Activated CD8-positive, alpha-beta memory T cell treated with anti-CD3 and anti-CD28 coated beads for 24 hours (primary cell): ENCODE data around the gene CUBN.

Experiments used
- DNase-seq: peaks from one replicate; pipeline ENCODE4 v3.0.0-alpha.2; 2020

Gene CUBN

GRCh38 chr10:17066807-17067206, 62.8 kb downstream of the CUBN start:
- DNase-seq: no peak

GRCh38 chr10:17066000-17066399, 63.6 kb downstream of the CUBN start:
- no peak for DNase-seq

- DNase-seq: no peak
Measured at GRCh38 chr10:17065273-17065672, 64.3 kb downstream of the CUBN start.

- no peak for DNase-seq
Measured at GRCh38 chr10:17064435-17064834, 65.2 kb downstream of the CUBN start.

- no peak for DNase-seq
Measured at GRCh38 chr10:17062955-17063484, 66.6 kb downstream of the CUBN start.

GRCh38 chr10:17062493-17062892, 67.1 kb downstream of the CUBN start:
- DNase-seq: no peak

- no peak for DNase-seq
Measured at GRCh38 chr10:17062009-17062408, 67.6 kb downstream of the CUBN start.

GRCh38 chr10:17061418-17061817, 68.2 kb downstream of the CUBN start:
- no peak for DNase-seq

- no peak for DNase-seq
Measured at GRCh38 chr10:17060289-17060688, 69.3 kb downstream of the CUBN start.

- DNase-seq: no peak
Measured at GRCh38 chr10:17059197-17059688, 70.4 kb downstream of the CUBN start.

GRCh38 chr10:17058093-17058492, 71.5 kb downstream of the CUBN start:
- no peak for DNase-seq

GRCh38 chr10:17056781-17057428, 72.7 kb downstream of the CUBN start:
- DNase-seq: no peak

GRCh38 chr10:17053513-17053912, 76.1 kb downstream of the CUBN start:
- DNase-seq: no peak

- no peak for DNase-seq
Measured at GRCh38 chr10:17053061-17053460, 76.5 kb downstream of the CUBN start.

- no peak for DNase-seq
Measured at GRCh38 chr10:17051851-17052250, 77.8 kb downstream of the CUBN start.

GRCh38 chr10:17049195-17049594, 80.4 kb downstream of the CUBN start:
- DNase-seq: no peak

- DNase-seq: no peak
Measured at GRCh38 chr10:17047908-17048307, 81.7 kb downstream of the CUBN start.

- no peak for DNase-seq
Measured at GRCh38 chr10:17046989-17047388, 82.6 kb downstream of the CUBN start.

GRCh38 chr10:17043586-17043985, 86.0 kb downstream of the CUBN start:
- no peak for DNase-seq

GRCh38 chr10:17041626-17042520, 87.7 kb downstream of the CUBN start:
- DNase-seq: no peak

- no peak for DNase-seq
Measured at GRCh38 chr10:17038627-17039026, 91.0 kb downstream of the CUBN start.

GRCh38 chr10:17037910-17038309, 91.7 kb downstream of the CUBN start:
- no peak for DNase-seq

- no peak for DNase-seq
Measured at GRCh38 chr10:17035446-17035845, 94.2 kb downstream of the CUBN start.
